SK-N-SH (cell line): ENCODE results near the gene PXDC1. TPM values are rescaled to one million over a fixed set of nuclear protein-coding genes. Genes with fewer than 3 reads are reported as not detected.

ENCODE experiments used
- CTCF ChIA-PET: fragments of 300-600, 350-600 bp; formaldehyde crosslinking; extraction: SDS; loops from one replicate; lab custom pipeline; 2021; lab: Yijun Ruan, JAX
- POLR2A ChIA-PET: fragments of 350-600 bp; sonication (Branson Sonifier 250); formaldehyde crosslinking; extraction: SDS; loops from one replicate; lab custom pipeline; 2020; ENCODE audit warnings: antibody characterized with exemption, inconsistent platforms; lab: Yijun Ruan, JAX
- DNase-seq: peaks from one replicate; pipeline ENCODE4 v3.0.0; 2012
- H2AFZ ChIP-seq: fragments of 200-600 bp; sonication (generic); 2 replicates; pipeline ENCODE4 v1.8.1; 2016; ENCODE audit warnings: antibody characterized with exemption, mild to moderate bottlenecking, low read depth
- H3F3A ChIP-seq: fragments of 200-600 bp; sonication (generic); replicated peaks from 2 replicates; pipeline ENCODE3; 2016; ENCODE audit warnings: antibody characterized with exemption, mild to moderate bottlenecking; ENCODE audit not compliant: insufficient read depth
- H3K27ac ChIP-seq, 2 experiments: fragments of 200-500 bp in 1 of 2; fragments of 200-600 bp in 1 of 2; sonication (Bioruptor generic) in 1 of 2; sonication (generic), shearing (Covaris generic) in 1 of 2; 2 replicates each; pipeline versions ENCODE4 v1.5.1 to v1.6.1; 2014 to 2016; ENCODE audit warnings: low read depth in 2 of 2, inconsistent platforms in 1 of 2, low read length in 1 of 2, mild to moderate bottlenecking in 1 of 2, mixed read lengths in 1 of 2
- H3K27me3 ChIP-seq: fragments of 200-600 bp; sonication (generic), shearing (Covaris generic); 2 replicates; pipeline ENCODE4 v1.6.1; 2016; ENCODE audit warnings: mixed run types; ENCODE audit not compliant: insufficient read depth
- H3K36me3 ChIP-seq, 2 experiments: fragments of 200-500 bp in 1 of 2; fragments of 200-600 bp in 1 of 2; sonication (Bioruptor generic) in 1 of 2; sonication (generic) in 1 of 2; replicated peaks in 1 of 2; 2 replicates each; pipeline versions ENCODE3 to v1.5.1; 2014 to 2016; ENCODE audit warnings: low read length in 1 of 2, mild to moderate bottlenecking in 1 of 2; ENCODE audit not compliant: insufficient read depth in 2 of 2, control insufficient read depth in 1 of 2
- H3K4me1 ChIP-seq, 2 experiments: fragments of 200-500 bp in 1 of 2; fragments of 200-600 bp in 1 of 2; sonication (Bioruptor generic) in 1 of 2; sonication (generic), shearing (Covaris generic) in 1 of 2; 2 replicates each; pipeline versions ENCODE4 v1.5.1 to v1.6.1; 2014 to 2016; ENCODE audit warnings: low read depth in 1 of 2, low read length in 1 of 2, mixed run types in 1 of 2; ENCODE audit not compliant: insufficient read depth in 2 of 2, control insufficient read depth in 1 of 2
- H3K4me2 ChIP-seq: fragments of 200-600 bp; sonication (generic), shearing (Covaris generic); 2 replicates; pipeline ENCODE4 v1.6.1; 2017; ENCODE audit warnings: mixed run types
- H3K4me3 ChIP-seq, 2 experiments: fragments of 200-500 bp in 1 of 2; fragments of 200-600 bp in 1 of 2; sonication (Bioruptor generic) in 1 of 2; sonication (generic), shearing (Covaris generic) in 1 of 2; 2 replicates each; pipeline versions ENCODE4 v1.5.1 to v1.8.1; 2014 to 2016; ENCODE audit warnings: low read depth in 2 of 2, inconsistent platforms in 1 of 2, low read length in 1 of 2, mild to moderate bottlenecking in 1 of 2, mixed read lengths in 1 of 2, moderate library complexity in 1 of 2
- H3K79me2 ChIP-seq: fragments of 200-600 bp; sonication (generic); 2 replicates; pipeline ENCODE4 v1.8.1; 2017; ENCODE audit warnings: mild to moderate bottlenecking; ENCODE audit not compliant: insufficient read depth
- H3K9ac ChIP-seq: fragments of 200-600 bp; sonication (generic); 2 replicates; pipeline ENCODE4 v1.6.1; 2017; ENCODE audit warnings: mixed run types
- H3K9me2 ChIP-seq: fragments of 200-600 bp; sonication (generic); 2 replicates; pipeline ENCODE4 v1.6.1; 2017; ENCODE audit warnings: mixed run types
- H3K9me3 ChIP-seq: fragments of 200-600 bp; sonication (generic); 2 replicates; pipeline ENCODE4 v1.6.1; 2017; ENCODE audit warnings: mixed run types, mild to moderate bottlenecking, moderate library complexity
- H4K20me1 ChIP-seq: fragments of 200-600 bp; sonication (generic); 2 replicates; pipeline ENCODE4 v1.6.1; 2017; ENCODE audit warnings: mild to moderate bottlenecking, mixed run types; ENCODE audit not compliant: insufficient read depth
- CHD2 ChIP-seq: fragments of 150-350 bp; IDR thresholded peaks from 2 replicates; pipeline ENCODE4 v1.6.1; 2018; ENCODE audit warnings: low read length; ENCODE audit not compliant: partially characterized antibody
- CTCF ChIP-seq: fragments of 200-600 bp; sonication (generic); IDR thresholded peaks from 2 replicates; pipeline ENCODE4 v1.6.1; 2017; ENCODE audit warnings: antibody characterized with exemption, mild to moderate bottlenecking, moderate library complexity
- ELF1 ChIP-seq: IDR thresholded peaks from 2 replicates; pipeline ENCODE4 v1.4.0; 2012
- EZH2phosphoT487 ChIP-seq: fragments of 200-600 bp; sonication (generic); IDR thresholded peaks from 2 replicates; pipeline ENCODE4 v1.6.1; 2017; ENCODE audit warnings: low read depth, mixed run types, mild to moderate bottlenecking, antibody characterized with exemption, moderate library complexity, borderline replicate concordance
- FOSL2 ChIP-seq: IDR thresholded peaks from 2 replicates; pipeline ENCODE4 v1.4.0; 2012; ENCODE audit warnings: low read depth, mild to moderate bottlenecking, moderate library complexity, borderline replicate concordance
- GABPA ChIP-seq: IDR thresholded peaks from 2 replicates; pipeline ENCODE4 v1.4.0; 2012; ENCODE audit warnings: low read depth, mild to moderate bottlenecking
- GATA2 ChIP-seq: sonication (generic); formaldehyde crosslinking; IDR thresholded peaks from 2 replicates; pipeline ENCODE4 v1.5.0; 2020; ENCODE audit warnings: mild to moderate bottlenecking, missing genetic modification reagents
- IRF3 ChIP-seq: fragments of 150-350 bp; IDR thresholded peaks from 2 replicates; pipeline ENCODE4 v1.6.1; 2016; ENCODE audit warnings: mild to moderate bottlenecking, low read depth, low read length
- JUND ChIP-seq: IDR thresholded peaks from 2 replicates; pipeline ENCODE4 v1.4.0; 2012
- MAX ChIP-seq: IDR thresholded peaks from 2 replicates; pipeline ENCODE4 v1.4.0; 2012; ENCODE audit warnings: low read depth
- MXI1 ChIP-seq: IDR thresholded peaks from 2 replicates; pipeline ENCODE4 v1.6.1; 2012; ENCODE audit warnings: mild to moderate bottlenecking, low read depth, low read length, improper control_type of control experiment
- NFIC ChIP-seq: IDR thresholded peaks from 2 replicates; pipeline ENCODE4 v1.4.0; 2012; ENCODE audit warnings: borderline replicate concordance
- NRF1 ChIP-seq: IDR thresholded peaks from 2 replicates; pipeline ENCODE4 v1.6.1; 2012; ENCODE audit warnings: low read depth, mild to moderate bottlenecking, low read length
- RAD21 ChIP-seq: IDR thresholded peaks from 2 replicates; pipeline ENCODE4 v1.6.1; 2012; ENCODE audit warnings: mild to moderate bottlenecking, low read length
- REST ChIP-seq: IDR thresholded peaks from 2 replicates; pipeline ENCODE4 v1.6.1; 2012; ENCODE audit warnings: mild to moderate bottlenecking, low read depth, low read length, moderate library complexity
- RFX5 ChIP-seq: IDR thresholded peaks from 2 replicates; pipeline ENCODE4 v1.6.1; 2012; ENCODE audit warnings: mild to moderate bottlenecking, improper control_type of control experiment, low read length
- SMC3 ChIP-seq: IDR thresholded peaks from 2 replicates; pipeline ENCODE4 v1.6.1; 2012; ENCODE audit warnings: low read depth, low read length, improper control_type of control experiment
- TAF1 ChIP-seq: IDR thresholded peaks from 2 replicates; pipeline ENCODE4 v1.6.1; 2012; ENCODE audit warnings: low read depth, mild to moderate bottlenecking, low read length, moderate library complexity, borderline replicate concordance
- TCF12 ChIP-seq: IDR thresholded peaks from 2 replicates; pipeline ENCODE4 v1.4.0; 2012
- TEAD4 ChIP-seq: IDR thresholded peaks from 2 replicates; pipeline ENCODE4 v1.4.0; 2012; ENCODE audit warnings: mild to moderate bottlenecking, borderline replicate concordance; ENCODE audit not compliant: insufficient read depth
- USF2 ChIP-seq: fragments of 150-350 bp; IDR thresholded peaks from 2 replicates; pipeline ENCODE4 v1.6.1; 2017; ENCODE audit warnings: antibody characterized with exemption, low read length, low read depth, borderline replicate concordance
- ZBTB33 ChIP-seq: IDR thresholded peaks from 2 replicates; pipeline ENCODE4 v1.4.0; 2012; ENCODE audit warnings: low read depth, borderline replicate concordance
- WGBS: methylation state at CpG from one replicate; pipeline ENCODE4 v1.1.6; 2017; ENCODE audit warnings: low lambda C conversion rate; 5-methylcytosine and 5-hydroxymethylcytosine counted together
- polyA plus RNA-seq, 3 experiments: library from polyadenylated mRNA; depleted of rRNA; stranded (reverse); fragments of >200 nt; gene quantifications; 2 replicates each; pipeline ENCODE4 v1.2.3, GENCODE V29; 2012

Gene PXDC1
- polyA plus RNA-seq, 1 of the 3 experiments (the other 2 are of a cell fraction), result 14.1 TPM

- Histone ChIP-seq H3F3A (peaks cover 36% of the 10 kb centered on the region), H3K9me2 (no peaks in the 10 kb centered on the region), H3K4me3 (peak overlapping the region; percentile 69 to 70), H3K4me2 (peak overlapping the region; percentile 99), H3K79me2 (peaks cover 56% of the 10 kb centered on the region), H3K36me3 (no peaks in the 10 kb centered on the region), H3K27ac (peak overlapping the region; percentile 34 to 89; a peak in 3 of 4 replicates), H3K9ac (peak overlapping the region; percentile 96), H3K4me1 (peaks cover 12 to 14% of the 10 kb centered on the region in 2 experiments; a peak in 3 of 4 replicates), H3K9me3 (no peaks in the 10 kb centered on the region), H4K20me1 (peaks cover 32% of the 10 kb centered on the region), H2AFZ (peak overlapping the region; percentile 81), H3K27me3 (no peaks in the 10 kb centered on the region)
- DNase-seq, result peak; percentile 94
- CTCF ChIA-PET, result interaction anchor here (1.5 to 1.6 kb wide), 2 partner anchors 9 to 97 kb away, joined by 3 to 4 read pairs; partner anchors contain the start of gene FAM50B
- 3% methylated on average over 26 of the region's 104 CpGs for WGBS
- POLR2A ChIA-PET, result no interaction called here
- no peak for TF ChIP-seq MXI1
- peak; percentile 33; the same call in 1 of the 2 replicates for TF ChIP-seq TCF12
- no peak for TF ChIP-seq ZBTB33
- TF ChIP-seq NFIC, result peak; percentile 16; the same call in 1 of the 2 replicates
- no peak for TF ChIP-seq RFX5
- TF ChIP-seq REST, result no peak; the same call in 1 of the 2 replicates
- peak; percentile 25; the same call in 1 of the 2 replicates for TF ChIP-seq TAF1
- no peak for TF ChIP-seq NRF1
- TF ChIP-seq MAX, result peak; percentile 57; the same call in 1 of the 2 replicates
- no peak for TF ChIP-seq ELF1
- no peak for TF ChIP-seq SMC3
- no peak for TF ChIP-seq IRF3
- TF ChIP-seq JUND, result no peak
- no peak for TF ChIP-seq USF2
- no peak for TF ChIP-seq CHD2
- no peak; the same call in 1 of the 2 replicates for TF ChIP-seq FOSL2
- no peak for TF ChIP-seq EZH2phosphoT487
- TF ChIP-seq GABPA, result peak; percentile 54
- no peak for TF ChIP-seq GATA2 (CRISPR knock-in tag)
- no peak for TF ChIP-seq TEAD4
- TF ChIP-seq RAD21, result no peak
- TF ChIP-seq CTCF, result peak; percentile 40
Measured at GRCh38 chr6:3751730-3752530, 417 bp upstream of the PXDC1 start.
